Stimulated activated CD4-positive, alpha-beta T cell treated with anti-CD3 and anti-CD28 coated beads, TNF-alpha, amount 100 ng/mL, for 24 hours (primary cell): Measurements from ENCODE around the gene JARID2.

Experiments
- DNase-seq, 3 experiments: peaks; one replicate each; pipeline ENCODE4 v3.0.0-alpha.2; 2020; ENCODE audit warnings: low read depth in 3 of 3

The JARID2 gene

DNA sequence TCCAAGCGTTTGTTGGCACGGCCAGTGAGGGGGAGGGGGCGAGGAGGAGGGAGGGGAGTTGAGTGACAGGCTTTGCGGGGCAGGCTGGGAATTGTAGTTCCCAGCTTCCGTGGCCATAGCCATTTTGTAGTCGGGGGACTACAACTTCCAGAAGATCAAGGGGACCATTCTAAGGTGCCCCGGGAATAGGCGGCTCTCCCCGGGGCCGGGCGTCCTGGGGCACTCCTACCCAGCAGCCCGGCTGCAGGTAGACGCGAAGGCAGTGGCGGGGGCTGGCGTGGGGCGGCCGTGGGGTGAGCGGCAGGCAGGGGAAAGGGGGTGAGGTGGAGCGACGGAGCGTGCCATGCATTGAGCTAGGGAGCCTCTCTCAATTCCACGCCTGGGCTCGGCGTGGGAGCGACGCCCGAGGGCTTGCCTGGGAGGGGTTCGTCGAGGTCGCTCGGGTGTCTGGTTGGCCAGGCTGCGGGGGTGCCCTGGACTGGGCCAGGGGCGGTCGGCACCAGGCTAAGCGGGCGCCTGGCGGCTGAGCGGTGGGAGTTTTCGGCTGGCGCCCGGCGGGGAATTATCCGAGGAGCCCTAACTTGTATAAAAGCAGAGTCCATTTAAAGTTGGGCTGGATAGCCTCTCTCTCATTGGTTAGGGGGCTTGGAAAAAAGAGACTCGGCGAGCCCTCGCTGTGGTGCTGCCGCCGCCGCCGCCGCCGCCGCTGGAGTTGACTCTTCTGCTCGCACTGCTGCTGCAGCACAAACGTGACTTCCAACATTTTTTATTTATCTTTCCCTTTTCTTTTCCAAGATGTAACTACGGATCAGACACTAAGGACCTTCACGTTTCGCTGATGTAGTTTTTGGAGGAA is at the start of gene JARID2:
Gene JARID2, plus strand, starts transcription at position 709 of the 856 bp plus-strand sequence. CDS start 471 bp downstream, outside the sequence.
- DNase-seq, result peak; percentile 91 to 97 (median 92)

DNA sequence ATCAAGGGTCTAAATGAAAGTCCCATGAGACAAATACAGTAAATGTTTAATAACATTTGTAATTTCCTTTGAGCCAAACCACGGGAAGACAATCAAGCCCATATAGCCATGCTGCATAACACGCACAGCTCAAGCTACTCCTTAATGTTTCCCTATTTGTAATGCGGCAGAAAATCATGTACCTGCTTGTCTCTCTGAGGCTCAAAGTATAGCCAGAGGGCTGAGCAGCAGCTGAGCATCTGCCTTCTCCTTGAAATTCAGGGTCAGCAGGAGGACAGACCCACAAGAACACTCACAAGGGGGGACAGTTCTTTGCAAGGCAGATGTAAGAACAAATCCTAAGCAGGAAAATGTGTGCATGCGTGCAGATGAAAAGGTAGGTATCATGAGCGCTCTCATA is 45.8 kb upstream of the JARID2 start:
- DNase-seq, result no peak

DNA sequence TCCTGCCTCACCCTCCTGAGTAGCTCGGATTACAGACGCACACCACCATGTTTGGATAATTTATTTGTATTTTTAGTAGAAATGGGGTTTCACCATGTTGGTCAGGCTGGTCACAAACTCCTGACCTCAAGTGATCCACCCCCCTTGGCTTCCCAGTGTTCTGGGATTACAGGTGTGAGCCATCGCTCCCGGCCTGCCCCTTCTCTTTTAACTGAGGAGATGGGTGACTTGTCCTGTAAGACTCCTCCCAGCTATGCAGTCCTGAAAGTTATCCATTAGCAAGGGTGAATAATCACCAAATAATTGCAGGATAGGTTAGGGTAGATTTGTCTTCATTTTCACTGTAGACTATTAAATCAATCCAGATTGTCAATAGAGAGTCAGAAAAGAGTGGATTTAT is 40.5 kb upstream of the JARID2 start:
- no peak for DNase-seq

DNA sequence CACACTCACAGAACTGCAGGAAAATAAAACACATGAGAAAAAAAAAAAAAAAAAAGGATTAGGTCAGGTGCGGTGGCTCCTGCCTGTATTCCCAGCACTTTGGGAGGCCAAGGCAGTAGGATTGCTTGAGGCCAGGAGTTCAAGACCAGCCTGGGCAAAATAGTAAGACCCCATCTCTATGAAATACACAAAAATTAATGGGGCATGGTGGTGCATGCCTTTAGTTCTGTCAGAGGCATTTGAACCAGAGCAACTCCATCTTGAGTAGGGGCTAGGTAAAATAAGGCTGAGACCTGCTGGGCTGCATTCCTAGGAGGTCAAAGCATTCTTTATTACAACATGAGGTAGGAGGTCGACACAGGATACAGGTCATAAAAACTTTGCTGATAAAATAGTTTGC is 39.0 kb upstream of the JARID2 start:
- no peak for DNase-seq

DNA sequence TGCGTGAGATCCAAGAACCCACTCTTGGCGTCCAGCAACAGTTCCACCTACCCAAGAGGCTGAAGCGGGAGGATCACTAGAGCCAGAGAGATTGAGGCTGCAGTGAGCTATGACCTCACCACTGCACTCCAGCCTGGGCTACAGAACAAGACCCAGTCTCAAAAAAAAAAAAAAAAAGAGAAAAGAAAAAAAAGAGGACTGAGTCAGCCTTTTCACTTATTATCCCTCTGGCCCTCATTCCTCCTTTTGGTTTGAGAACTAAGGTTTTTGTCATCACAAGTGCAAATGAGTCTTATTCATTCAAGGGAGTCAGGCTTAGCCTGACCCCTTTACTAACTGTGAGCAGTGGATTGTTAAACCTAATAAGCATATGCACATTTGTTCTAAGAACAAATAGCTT is 37.9 kb upstream of the JARID2 start:
- DNase-seq, result no peak

DNA sequence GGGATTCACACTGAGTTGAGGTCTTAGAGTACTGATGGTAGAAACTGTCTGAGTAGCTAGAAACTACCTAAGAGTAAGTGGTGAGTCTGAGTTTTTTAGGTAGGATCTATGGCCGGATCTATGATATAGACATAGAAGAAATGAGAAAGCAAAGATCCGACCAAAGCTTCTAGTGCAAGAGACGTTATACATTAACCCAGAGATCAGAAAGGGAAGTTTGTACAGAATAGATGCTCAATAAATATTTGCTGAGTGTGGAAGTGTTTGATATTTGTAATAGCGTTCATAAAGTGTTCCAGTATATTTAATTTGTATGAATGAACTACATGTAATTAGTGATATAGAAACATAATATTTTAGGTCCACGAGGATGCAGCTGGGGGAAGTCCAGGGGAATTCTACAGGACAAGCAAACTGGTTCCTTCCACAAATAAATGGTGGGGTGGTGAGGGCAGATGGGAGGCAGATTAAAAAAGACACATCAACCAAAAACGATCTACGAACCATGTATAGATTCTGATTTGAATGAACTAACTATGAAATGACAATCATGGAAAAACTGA is 31.9 kb upstream of the JARID2 start:
- no peak for DNase-seq

DNA sequence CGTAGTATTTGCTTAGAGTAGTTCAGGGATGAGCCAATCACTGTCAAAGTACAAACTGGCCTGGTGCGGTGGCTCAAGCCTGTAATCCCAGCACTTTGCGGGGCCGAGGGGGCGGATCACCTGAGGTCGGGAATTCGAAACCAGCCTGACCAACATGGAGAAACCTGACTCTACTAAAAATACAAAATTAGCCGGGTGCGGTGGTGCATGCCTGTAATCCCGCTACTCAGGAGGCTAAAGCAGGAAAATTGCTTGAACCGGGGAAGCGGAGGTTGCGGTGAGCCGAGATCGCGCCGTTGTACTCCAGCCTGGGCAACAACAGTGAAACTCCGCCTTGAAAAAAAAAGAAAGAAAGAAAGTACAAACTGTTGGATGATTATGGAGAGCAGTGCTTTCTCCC is 27.5 kb upstream of the JARID2 start:
- DNase-seq, result no peak

DNA sequence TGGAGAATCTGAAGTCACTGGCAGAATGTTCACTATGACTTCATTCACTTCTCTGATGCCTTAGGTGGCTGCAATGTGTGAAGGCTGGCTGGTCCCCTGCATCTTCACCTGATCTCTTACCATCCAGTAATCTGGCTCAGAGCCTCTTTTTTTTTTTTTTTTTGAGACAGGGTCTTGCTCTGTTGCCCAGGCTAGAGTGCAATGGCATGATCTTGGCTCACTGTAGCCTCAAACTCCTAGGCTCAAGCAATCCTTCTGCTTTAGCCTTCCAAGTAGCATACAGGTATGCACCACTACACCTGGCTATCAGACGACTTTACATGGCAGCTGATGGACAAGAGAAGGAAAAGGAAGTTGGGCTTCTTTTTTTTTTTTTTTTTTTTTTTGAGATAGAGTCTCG is 25.8 kb upstream of the JARID2 start:
- DNase-seq, result no peak

DNA sequence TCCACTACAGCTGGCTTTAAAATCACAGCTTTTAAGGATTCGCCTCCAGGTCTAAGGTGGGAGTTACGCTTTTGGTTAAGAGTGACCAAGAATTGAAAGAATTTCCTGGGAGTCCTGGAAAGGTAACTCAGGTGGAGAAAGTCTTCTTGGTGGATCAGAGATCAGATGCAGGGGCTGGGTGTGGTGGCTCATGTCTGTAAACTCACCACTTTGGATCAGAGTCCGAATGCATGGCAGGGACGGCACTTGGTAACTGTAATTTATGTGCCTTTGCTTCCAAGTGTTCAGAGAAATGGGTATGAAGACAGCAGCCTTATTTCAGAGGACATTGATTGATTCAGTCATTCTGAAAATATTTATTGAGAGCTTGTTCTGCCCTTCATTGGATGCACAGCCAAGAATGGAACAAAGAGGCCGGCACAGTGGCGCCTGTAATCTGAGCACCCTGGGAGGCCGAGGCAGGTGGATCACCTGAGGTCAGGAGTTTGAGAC is 18.0 kb upstream of the JARID2 start:
- no peak for DNase-seq

DNA sequence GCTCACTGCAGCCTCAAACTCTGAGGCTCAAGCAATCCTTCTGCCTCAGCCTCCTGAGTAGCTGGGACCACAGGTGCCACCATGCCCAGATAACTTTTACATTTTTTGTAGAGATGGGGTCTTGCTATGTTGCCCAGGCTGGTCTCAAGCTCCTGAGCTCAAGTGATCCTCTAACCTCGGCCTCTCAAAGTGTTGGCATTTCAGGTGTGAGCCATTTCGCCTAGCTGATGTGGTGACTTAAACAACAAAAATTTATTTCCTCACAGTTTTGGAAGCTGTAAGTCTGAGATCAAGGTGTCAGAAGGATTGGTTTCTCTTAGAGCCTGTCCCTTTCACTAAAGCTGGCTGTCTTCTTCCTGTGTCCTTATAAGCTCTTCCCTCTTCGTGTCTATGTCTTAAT is 15.0 kb upstream of the JARID2 start:
- no peak for DNase-seq

DNA sequence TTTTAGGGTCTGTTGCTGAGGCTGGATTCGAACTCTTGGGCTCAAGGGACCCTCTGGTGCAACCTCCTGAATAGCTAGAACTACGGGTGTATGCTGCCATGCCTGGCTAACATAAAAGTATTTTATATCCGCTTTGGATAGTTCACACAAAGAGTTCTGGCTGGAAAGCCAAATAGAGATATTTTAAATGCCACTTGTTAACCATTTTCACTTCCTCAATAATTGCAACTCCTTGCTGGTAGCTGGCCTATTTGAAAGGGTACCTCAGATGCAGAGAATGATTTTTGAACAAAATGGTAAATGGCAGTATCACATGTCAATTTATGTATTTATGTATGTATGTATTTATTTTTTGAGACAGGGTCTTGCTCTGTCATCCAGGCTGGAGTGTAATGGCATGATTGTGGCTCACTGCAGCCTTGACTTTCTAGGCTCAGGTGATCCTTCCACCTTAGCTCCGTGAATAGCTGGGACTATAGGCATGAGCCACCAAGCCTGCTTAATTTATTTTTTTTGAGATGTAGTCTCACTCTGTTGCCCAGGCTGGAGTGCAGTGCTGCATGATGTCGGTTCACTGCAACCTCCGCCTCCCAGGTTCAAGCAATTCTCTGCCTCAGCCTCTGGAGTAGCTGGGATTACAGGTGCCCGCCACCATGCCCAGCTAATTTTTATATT is 12.9 kb upstream of the JARID2 start:
- DNase-seq, result no peak

DNA sequence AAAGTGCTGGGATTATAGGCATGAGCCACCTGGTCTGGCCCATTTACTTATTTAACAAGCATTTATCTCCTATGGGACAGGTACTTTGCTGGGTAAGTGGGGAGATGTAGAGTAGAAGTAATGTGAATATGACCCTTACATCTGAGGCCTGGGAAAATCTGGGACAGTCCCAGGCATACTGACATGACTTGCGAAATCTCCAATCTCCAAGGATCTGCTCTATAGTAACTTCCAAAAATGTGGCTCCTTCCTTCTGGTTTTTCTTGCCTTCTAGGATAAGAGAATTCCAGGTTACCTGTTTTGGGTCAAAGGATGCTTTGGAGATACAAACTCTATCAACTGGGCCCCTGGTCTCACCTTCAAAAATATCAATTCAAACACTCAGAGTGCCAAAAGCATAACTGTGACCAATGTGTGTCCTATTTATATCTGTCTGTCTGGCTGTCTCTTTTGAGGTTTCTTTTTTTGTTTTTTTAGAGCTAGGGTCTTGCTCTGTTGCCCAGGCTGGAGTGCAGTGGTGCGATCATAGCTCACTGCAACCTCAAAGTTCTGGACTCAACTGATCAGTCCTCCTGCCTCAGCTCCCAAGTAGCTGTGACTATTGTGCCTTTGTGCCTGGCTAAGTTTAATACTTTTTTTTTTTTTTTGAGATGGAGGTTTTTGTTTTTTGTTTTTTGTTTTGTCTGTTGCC is 11.7 kb upstream of the JARID2 start:
- no peak for DNase-seq

DNA sequence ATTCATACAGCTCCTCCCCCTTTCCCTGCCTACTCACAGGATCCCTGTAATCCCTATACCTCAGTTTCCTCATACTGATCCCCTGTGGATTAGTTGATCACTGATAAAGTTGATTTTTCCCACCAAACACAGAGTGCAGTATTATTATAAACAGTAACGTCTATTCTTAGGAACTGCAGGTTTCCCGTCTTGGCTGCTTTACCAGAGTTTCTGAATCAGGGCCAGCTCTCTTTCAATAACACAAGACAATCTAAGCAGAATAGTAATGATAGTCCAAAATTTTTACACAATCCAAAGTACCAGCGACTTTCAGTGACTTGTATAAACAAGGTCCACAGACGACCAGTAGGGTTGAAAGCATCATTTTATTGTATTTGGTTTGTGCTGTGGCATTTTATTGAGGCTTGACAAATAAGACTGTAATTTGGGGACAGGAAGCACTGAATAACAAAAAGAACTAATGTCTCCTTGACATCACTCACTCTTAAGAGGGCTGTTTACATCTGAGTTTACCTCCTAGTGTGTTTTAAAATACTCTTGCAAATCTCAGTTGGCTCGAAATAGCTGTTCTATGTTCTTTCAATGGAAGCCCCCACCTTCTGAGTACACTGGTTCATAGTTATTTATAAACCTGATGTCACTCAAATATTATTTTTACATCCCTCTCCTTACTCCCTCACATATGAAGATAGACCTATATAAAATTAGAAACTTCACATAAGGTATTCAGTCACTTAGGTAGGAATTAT is 6.1 kb upstream of the JARID2 start:
- DNase-seq, result no peak

DNA sequence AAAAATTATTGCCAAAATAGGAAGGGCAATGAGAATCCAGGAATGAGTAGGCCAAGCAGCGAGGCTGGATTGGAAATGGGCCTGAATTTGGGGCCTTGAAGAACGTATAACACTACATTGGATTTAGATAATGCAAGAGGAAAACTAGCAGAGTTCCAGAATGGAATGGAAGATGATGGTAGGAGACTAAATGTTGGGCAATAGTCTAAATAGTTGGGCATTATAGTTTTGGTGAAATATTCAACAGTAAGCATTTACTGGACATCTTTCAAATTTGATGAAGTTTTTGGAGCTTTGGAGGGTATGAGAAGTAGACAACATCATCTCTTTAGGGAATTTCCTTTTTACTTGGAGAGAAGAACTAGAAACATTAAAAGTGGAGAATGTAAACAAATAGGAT is 3.4 kb upstream of the JARID2 start:
- no peak for DNase-seq

DNA sequence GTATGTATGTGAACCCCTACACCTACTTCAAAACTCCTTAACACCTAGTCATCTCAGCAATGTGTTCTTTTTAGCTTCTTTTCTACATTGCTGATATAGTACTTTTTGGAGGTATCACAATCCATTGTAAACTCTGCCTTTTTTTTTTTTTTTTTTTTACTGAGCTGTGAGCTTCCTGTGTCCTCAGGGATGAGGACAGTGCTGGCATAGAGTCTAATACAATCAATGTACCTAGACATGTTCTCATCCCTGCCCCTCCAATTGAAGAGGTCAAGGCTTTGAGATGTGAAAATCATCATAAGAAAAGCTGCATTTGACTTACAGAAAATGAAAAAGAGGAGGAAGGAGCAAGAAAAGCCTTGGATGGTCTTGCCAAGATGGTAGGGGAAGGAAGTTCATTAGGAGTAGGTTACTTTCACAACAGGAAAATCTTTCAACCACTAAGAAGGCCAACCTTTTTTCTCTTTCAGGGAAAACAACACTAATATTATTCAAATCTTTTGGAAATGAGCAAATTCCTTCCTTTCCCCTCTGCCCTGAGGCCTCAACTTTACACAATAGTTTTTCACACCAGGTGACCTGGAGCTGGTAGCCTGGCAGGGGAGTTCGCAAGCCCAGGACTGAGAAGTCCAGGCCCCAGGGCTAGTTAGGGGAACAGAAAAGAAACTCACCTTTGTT is 2.8 kb upstream of the JARID2 start:
- DNase-seq, result no peak

DNA sequence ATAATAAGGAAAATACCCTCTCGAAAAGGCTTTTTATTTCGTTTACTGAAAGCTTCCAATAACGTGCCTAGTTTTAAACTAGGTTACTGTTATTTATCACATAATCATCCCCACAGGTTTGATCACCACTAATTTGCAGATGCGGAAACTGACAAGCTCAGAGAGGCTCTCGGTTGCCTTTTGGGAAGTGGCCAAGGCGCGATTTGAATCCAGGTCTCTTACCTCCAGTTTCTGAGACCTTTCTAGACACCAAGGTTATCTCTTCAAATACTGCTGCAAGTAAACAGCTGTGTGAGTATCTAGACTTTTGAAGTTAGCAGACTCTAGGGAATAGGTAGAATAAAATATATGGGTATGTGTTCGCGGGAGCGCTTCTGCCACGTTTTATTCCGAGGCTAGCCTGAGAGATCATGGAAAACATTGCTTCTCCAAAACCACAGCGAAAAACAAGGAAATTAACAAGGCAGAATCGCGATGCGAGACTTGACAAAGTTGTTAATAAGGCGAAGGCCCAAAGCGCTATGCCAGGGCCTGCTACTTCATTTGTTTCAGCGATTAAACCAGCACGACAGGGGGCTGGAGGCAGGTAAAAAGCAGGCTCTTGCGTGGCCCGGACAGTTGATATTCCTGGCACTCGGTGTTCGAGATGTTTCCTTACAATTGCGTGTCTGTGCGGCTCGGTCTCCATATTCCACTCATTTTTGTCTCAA is 1.8 kb upstream of the JARID2 start:
- no peak for DNase-seq

DNA sequence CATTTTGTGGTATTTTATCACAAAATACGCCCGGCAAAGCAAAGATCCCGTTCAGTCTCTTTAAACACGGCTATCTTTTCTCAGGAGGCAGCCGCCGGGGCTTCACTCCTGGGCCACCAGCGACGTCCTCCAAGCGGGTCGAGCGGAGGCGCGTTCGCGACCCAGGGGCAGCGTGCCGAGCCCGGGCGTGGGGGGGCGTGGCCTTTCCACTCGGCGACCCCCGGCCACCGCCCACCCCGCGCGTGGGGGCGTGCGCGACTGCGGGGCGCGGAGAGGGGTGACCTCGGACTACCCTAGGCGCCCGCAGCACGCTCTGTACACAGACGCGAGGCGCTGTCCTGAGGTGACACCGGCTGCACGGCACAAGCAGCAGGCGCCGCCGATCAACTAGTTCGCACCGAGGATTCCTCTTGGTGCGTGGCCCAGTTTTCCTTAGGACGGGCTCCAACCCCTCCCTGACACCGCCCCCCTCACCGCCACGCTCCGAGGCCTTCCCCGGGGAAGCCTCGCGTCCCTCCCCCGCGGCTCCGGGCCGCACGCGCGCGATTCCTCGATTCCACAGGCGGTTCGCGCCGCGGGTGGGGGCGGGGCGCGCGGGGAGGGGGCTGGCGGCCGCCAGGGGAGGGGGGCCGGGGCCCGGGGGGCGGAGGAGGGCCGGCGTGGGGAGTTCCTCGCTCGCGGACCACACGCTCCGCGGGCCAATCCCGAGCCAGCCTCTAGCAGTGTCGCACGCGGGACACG is 1.1 kb upstream of the JARID2 start:
- peak; percentile 26 to 50 (median 28) for DNase-seq

DNA sequence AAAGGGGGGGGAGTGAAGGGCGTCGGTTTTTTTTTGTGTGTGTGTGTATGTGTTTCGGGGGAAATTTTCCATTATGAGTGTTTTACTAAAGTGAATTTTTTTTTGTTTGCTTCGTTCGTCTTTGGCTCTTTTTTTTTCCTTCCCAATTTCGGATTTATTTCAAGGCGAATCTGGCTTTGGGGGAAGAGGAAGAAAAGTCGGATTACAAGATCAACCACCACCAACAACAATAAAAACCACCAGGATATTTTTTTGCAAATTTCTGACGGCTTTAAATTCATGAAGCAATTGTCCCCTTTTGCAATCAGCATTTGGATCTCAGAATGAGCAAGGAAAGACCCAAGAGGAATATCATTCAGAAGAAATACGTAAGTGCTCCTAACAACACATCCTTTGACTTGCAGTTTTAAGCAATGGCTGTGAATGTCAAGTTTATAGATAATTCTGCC is 372 bp downstream of the JARID2 start:
- DNase-seq, result no peak
